Type B pancreatic cell (in vitro differentiated cells): ENCODE results near the gene ZBTB44. TPM values are rescaled to one million over a fixed set of nuclear protein-coding genes. Genes with fewer than 3 reads are reported as not detected.
"Not testable (repeated sequence)": the region's sequence is repeated elsewhere in the genome, so short reads cannot be mapped to it uniquely, and the experiment has no call there.

ENCODE experiments used
- DNase-seq: peaks from one replicate; pipeline ENCODE4 v3.0.0; 2021; ENCODE audit warnings: mixed read lengths; ENCODE audit not compliant: unreplicated experiment; ENCODE audit errors: extremely low spot score
- H3K27ac Mint-ChIP-seq: 2 replicates; pipeline ENCODE4 v1.8.0; 2021; ENCODE audit warnings: mild to moderate bottlenecking, mixed read lengths
- H3K27me3 Mint-ChIP-seq: 2 replicates; pipeline ENCODE4 v1.8.0; 2021; ENCODE audit warnings: mixed read lengths
- H3K36me3 Mint-ChIP-seq: 2 replicates; pipeline ENCODE4 v1.8.0; 2021; ENCODE audit warnings: mixed read lengths
- H3K4me1 Mint-ChIP-seq: one replicate; pipeline ENCODE4 v1.8.0; 2021; ENCODE audit warnings: mixed read lengths; ENCODE audit not compliant: unreplicated experiment
- H3K4me3 Mint-ChIP-seq: 2 replicates; pipeline ENCODE4 v1.8.0; 2021; ENCODE audit warnings: mild to moderate bottlenecking, mixed read lengths
- H3K9me3 Mint-ChIP-seq: 2 replicates; pipeline ENCODE4 v1.8.0; 2021; ENCODE audit warnings: mixed read lengths
- CTCF ChIP-seq: fragments of 200-600 bp; sonication (generic); conservative IDR thresholded peaks from 2 replicates; pipeline ENCODE4 v1.5.0; 2021; ENCODE audit warnings: antibody characterized with exemption, mild to moderate bottlenecking
- total RNA-seq: library from RNA; stranded (reverse); gene quantifications from 2 replicates; pipeline ENCODE4 v1.2.1, GENCODE V29; 2021; ENCODE audit warnings: low replicate concordance

ZBTB44 gene
- total RNA-seq, 1 donor from 2014 or later = 37.3 TPM

DNA sequence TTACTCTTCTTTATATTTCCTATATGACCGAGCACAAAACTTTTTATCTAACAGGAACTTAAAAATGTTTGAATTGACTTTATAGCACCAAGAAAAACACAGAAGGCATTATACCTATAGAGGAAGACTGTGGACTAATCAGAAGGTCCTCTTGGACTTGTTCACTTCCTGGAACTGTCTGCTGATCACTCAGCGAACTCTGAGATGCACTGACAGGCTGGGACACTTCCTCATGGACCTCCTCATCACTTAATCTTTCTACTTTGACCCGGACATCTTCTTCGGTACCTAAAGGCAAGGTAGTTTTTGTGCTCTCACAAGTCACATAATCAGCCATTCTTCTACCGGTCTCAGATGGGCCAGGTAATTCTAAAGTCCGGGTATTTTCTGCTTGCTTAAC lies 54.0 kb downstream of the ZBTB44 start:
- H3K4me3 Mint-ChIP-seq = no peak overlapping the region
- no peaks in the 10 kb centered on the region for H3K4me1 Mint-ChIP-seq
- no peaks in the 10 kb centered on the region for H3K9me3 Mint-ChIP-seq
- no peak for TF ChIP-seq CTCF
- peaks cover 47% of the 10 kb centered on the region for H3K36me3 Mint-ChIP-seq
- DNase-seq = no peak
- H3K27me3 Mint-ChIP-seq = no peaks in the 10 kb centered on the region
- no peak overlapping the region for H3K27ac Mint-ChIP-seq

GRCh38 chr11:130260080-130260627 lies 54.6 kb downstream of the ZBTB44 start:
- no peak for TF ChIP-seq CTCF
- Mint-ChIP-seq H3K27me3 (no peaks in the 10 kb centered on the region), H3K9me3 (no peaks in the 10 kb centered on the region), H3K4me3 (no peak overlapping the region), H3K36me3 (peaks cover 47% of the 10 kb centered on the region), H3K27ac (no peak overlapping the region), H3K4me1 (no peaks in the 10 kb centered on the region)
- DNase-seq = no peak

DNA sequence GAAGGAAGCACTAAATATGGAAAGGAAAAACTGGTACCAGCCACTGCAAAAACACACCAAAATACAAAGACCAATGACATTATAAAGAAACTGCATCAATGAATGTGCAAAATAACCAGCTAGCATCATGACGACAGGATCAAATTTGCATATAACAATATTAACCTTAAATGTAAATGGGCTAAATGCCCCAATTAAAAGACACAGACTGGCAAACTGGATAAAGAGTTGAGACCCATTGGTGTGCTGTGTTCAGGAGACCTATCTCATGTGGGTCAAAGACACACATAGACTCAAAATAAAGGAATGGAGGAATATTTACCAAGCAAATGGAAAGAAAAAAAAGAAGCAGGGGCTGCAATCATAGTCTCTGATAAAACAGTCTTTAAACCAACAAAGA lies 63.0 kb downstream of the ZBTB44 start:
- H3K36me3 Mint-ChIP-seq = peaks cover 35% of the 10 kb centered on the region
- not testable (repeated sequence) for H3K27me3 Mint-ChIP-seq, DNase-seq, H3K9me3 Mint-ChIP-seq, H3K27ac Mint-ChIP-seq, H3K4me3 Mint-ChIP-seq, H3K4me1 Mint-ChIP-seq

DNA sequence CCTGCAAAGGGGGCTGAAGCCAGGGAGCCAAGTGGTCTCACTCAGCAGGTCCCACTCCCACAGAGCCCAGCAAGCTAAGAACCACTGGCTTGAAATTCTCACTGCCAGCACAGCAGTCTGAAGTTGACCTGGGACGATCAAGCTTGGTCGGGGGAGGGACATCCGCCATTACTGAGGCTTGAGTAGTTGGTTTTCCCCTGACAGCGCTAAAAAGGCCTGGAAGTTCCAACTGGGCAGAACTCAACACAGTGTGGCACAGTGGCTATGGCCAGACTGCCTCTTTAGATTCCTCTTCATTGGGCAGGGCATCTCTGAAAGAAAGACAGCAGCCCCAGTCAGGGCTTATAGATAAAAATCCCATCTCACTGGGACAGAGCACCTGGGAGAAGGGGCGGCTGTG lies 64.8 kb downstream of the ZBTB44 start:
- H3K27ac Mint-ChIP-seq, H3K9me3 Mint-ChIP-seq: not testable (repeated sequence)

GRCh38 chr11:130249371-130249770 lies 65.3 kb downstream of the ZBTB44 start:
- no peak for DNase-seq
- Mint-ChIP-seq H3K27ac (no peak overlapping the region), H3K27me3 (no peaks in the 10 kb centered on the region), H3K4me1 (peaks cover 7% of the 10 kb centered on the region), H3K36me3 (peaks cover 23% of the 10 kb centered on the region), H3K4me3 (no peak overlapping the region), H3K9me3 (peaks cover 8% of the 10 kb centered on the region)
- no peak for TF ChIP-seq CTCF

More for the DNA sequence above, 64.8 kb downstream of the ZBTB44 start:
- not testable (repeated sequence) for H3K4me3 Mint-ChIP-seq, H3K4me1 Mint-ChIP-seq, H3K27me3 Mint-ChIP-seq, DNase-seq
- H3K36me3 Mint-ChIP-seq = peaks cover 23% of the 10 kb centered on the region

GRCh38 chr11:130247319-130247718 lies 67.4 kb downstream of the ZBTB44 start:
- Mint-ChIP-seq H3K4me1 (peaks cover 7% of the 10 kb centered on the region), H3K27ac (no peak overlapping the region), H3K4me3 (no peak overlapping the region), H3K36me3 (peaks cover 15% of the 10 kb centered on the region), H3K9me3 (peaks cover 6% of the 10 kb centered on the region), H3K27me3 (no peaks in the 10 kb centered on the region)
- no peak for TF ChIP-seq CTCF
- no peak for DNase-seq

DNA sequence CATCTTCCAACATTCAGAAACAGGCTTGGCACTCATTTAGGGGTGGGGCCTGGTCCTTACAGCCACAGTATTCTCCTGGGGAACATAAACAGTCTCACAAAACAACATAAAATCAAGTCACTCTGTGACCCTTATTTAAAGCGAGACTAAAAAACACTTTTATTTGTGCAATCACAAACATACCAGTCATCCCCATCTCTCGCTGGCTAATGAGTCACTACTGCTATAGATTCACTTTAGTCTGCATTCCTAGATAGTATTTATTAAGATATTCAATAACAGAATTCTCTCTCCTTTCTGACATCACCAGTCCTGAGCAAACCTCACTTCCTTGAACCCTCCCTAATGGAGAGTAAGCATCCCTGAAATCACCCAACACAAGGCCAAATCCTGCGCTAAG lies 68.0 kb downstream of the ZBTB44 start:
- H3K4me3 Mint-ChIP-seq = no peak overlapping the region
- TF ChIP-seq CTCF = no peak
- H3K9me3 Mint-ChIP-seq = peaks cover under 1% of the 10 kb centered on the region
- peaks cover 9% of the 10 kb centered on the region for H3K36me3 Mint-ChIP-seq
- no peak for DNase-seq
- peaks cover 7% of the 10 kb centered on the region for H3K4me1 Mint-ChIP-seq
- H3K27me3 Mint-ChIP-seq = no peaks in the 10 kb centered on the region
- no peak overlapping the region for H3K27ac Mint-ChIP-seq
